Spleen (tissue), 7 donors: Measurements from ENCODE around the gene DCAF8.

Experiments used
- POLR2A ChIP-seq, 3 donors: fragments of 450-650 bp; IDR thresholded peaks; one replicate each; pipeline ENCODE4 v1.5.1; 2017; ENCODE audit warnings: antibody characterized with exemption in 3 of 3, mild to moderate bottlenecking in 1 of 3
- TF ChIP-seq, protein P1 (sequence below), 11 experiments: fragments of 200-600 bp in 7 of 11; fragments of 450-650 bp in 4 of 11; sonication (generic) in 4 of 11; IDR thresholded peaks in 8 of 11; conservative IDR thresholded peaks in 3 of 11; 1 replicate in 7 of 11; 2 replicates in 4 of 11; pipeline versions ENCODE4 v1.4.0 to v1.8.0; 2016 to 2021; ENCODE audit warnings: antibody characterized with exemption in 11 of 11, inconsistent platforms in 4 of 11, mild to moderate bottlenecking in 1 of 11
- donor health status: DM: no; HTN: no; CAD: no; lungs with moderate emphysema.
- donor health status: DM: no; HTN: no; CAD: no.
- donor health status: DM: no; HTN: no; CAD: no.

DNA sequence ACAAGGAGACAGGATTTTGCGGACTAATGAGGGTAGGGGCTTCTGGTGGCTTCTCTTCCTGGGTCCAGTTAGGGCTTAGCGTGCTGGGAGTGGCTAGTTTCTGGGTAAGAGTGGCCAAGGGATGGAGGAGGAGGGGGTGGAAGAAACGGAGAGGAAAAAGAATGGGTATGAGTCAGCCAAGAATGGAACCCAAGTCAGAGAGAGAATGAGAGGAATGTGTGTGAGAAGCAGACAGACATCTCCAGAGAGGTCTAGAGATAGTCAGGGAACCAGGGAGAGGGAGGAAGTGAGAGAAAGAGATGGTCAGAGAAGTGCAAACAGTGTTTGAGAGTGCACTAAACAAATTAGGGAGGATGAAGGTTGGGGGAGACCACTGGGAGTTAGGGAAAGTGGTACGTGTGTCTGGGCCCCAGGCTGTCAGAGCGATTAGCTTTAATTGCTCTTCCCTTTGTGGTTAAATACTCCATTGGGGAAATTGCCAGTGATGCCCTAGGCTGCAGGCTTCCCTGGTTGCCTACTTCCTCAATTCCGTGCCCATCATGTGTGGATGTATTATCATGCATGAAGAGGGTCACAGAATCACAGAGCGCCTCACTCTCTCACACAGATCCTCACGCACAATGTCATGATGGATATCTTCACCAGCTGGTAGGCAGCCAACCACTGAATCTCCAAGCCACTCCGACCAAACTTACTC lies 55.8 kb downstream of the DCAF8 start:
- TF ChIP-seq, protein P1, sequence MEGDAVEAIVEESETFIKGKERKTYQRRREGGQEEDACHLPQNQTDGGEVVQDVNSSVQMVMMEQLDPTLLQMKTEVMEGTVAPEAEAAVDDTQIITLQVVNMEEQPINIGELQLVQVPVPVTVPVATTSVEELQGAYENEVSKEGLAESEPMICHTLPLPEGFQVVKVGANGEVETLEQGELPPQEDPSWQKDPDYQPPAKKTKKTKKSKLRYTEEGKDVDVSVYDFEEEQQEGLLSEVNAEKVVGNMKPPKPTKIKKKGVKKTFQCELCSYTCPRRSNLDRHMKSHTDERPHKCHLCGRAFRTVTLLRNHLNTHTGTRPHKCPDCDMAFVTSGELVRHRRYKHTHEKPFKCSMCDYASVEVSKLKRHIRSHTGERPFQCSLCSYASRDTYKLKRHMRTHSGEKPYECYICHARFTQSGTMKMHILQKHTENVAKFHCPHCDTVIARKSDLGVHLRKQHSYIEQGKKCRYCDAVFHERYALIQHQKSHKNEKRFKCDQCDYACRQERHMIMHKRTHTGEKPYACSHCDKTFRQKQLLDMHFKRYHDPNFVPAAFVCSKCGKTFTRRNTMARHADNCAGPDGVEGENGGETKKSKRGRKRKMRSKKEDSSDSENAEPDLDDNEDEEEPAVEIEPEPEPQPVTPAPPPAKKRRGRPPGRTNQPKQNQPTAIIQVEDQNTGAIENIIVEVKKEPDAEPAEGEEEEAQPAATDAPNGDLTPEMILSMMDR (IDR thresholded peaks at IDR 0.05 in 8 of 11, conservative IDR thresholded peaks at IDR 0.05 in 3 of 11) = no peak
- no peak for TF ChIP-seq POLR2A (IDR thresholded peaks at IDR 0.05)
